ENCODE results near the gene SLC9A1. TPM values are rescaled to one million over a fixed set of nuclear protein-coding genes. Genes with fewer than 3 reads are reported as not detected.

Gene SLC9A1
- total RNA-seq, 1 experiment from 2014 or later = 25.2 TPM

GRCh38 chr1:27135541-27136235, 19.2 kb downstream of the SLC9A1 start:
- Histone ChIP-seq H3K79me2 (ENCODE audit: low read length) (peaks cover 43% of the 10 kb centered on the region), H3F3A (ENCODE audit: low read length, unreplicated experiment) (no peaks in the 10 kb centered on the region), H3K9me2 (replicated peaks; ENCODE audit: low read length) (no peaks in the 10 kb centered on the region), H3K9me3 (ENCODE audit: low read length) (no peaks in the 10 kb centered on the region), H3K27ac (ENCODE audit: low read length) (no peak overlapping the region), H3K4me2 (ENCODE audit: low read length) (no peak overlapping the region), H3K4me1 (ENCODE audit: insufficient read depth, low read length) (peaks cover 28% of the 10 kb centered on the region), H3K27me3 (ENCODE audit: low read length) (no peaks in the 10 kb centered on the region), H2AFZ (ENCODE audit: low read length) (no peak overlapping the region), H3K9ac (ENCODE audit: low read length) (no peak overlapping the region), H3K36me3 (ENCODE audit: low read depth, low read length) (peaks cover 5% of the 10 kb centered on the region; the same call in 1 of the 2 replicates), H4K20me1 (ENCODE audit: low read length) (no peaks in the 10 kb centered on the region), H3K4me3 (ENCODE audit: low read length) (no peak overlapping the region)
- POLR2A ChIA-PET (ENCODE audit: unreplicated experiment) = no interaction called here
- CTCF ChIA-PET = interaction anchor here (0.5 kb wide), 1 partner anchor 9 kb away, joined by 4 read pairs; no protein-coding TSS in a partner anchor
- DNase-seq = no peak
- intact Hi-C loops (cut with micrococcal nuclease) = no loop called here
- no TSS peak for BruUV-seq (replicated peaks)
- peak; percentile 14; the same call in 1 of the 2 replicates for ATAC-seq
- no peak for TF ChIP-seq EZH2 (IDR thresholded peaks at IDR 0.05; ENCODE audit: low read length, unreplicated experiment)
- TF ChIP-seq, protein P1, sequence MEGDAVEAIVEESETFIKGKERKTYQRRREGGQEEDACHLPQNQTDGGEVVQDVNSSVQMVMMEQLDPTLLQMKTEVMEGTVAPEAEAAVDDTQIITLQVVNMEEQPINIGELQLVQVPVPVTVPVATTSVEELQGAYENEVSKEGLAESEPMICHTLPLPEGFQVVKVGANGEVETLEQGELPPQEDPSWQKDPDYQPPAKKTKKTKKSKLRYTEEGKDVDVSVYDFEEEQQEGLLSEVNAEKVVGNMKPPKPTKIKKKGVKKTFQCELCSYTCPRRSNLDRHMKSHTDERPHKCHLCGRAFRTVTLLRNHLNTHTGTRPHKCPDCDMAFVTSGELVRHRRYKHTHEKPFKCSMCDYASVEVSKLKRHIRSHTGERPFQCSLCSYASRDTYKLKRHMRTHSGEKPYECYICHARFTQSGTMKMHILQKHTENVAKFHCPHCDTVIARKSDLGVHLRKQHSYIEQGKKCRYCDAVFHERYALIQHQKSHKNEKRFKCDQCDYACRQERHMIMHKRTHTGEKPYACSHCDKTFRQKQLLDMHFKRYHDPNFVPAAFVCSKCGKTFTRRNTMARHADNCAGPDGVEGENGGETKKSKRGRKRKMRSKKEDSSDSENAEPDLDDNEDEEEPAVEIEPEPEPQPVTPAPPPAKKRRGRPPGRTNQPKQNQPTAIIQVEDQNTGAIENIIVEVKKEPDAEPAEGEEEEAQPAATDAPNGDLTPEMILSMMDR (conservative IDR thresholded peaks at IDR 0.05; ENCODE audit: low read depth, low read length) = peak; percentile 43; the same call in 1 of the 2 replicates

GRCh38 chr1:27133991-27134390, 20.9 kb downstream of the SLC9A1 start:
- Histone ChIP-seq H2AFZ (ENCODE audit: low read length) (no peak overlapping the region), H3K4me1 (ENCODE audit: insufficient read depth, low read length) (peaks cover 12% of the 10 kb centered on the region), H3F3A (ENCODE audit: low read length, unreplicated experiment) (no peaks in the 10 kb centered on the region), H3K27me3 (ENCODE audit: low read length) (no peaks in the 10 kb centered on the region), H3K9me2 (replicated peaks; ENCODE audit: low read length) (no peaks in the 10 kb centered on the region), H4K20me1 (ENCODE audit: low read length) (no peaks in the 10 kb centered on the region), H3K4me3 (ENCODE audit: low read length) (no peak overlapping the region), H3K36me3 (ENCODE audit: low read depth, low read length) (peaks cover 5% of the 10 kb centered on the region; the same call in 1 of the 2 replicates), H3K27ac (ENCODE audit: low read length) (no peak overlapping the region), H3K4me2 (ENCODE audit: low read length) (no peak overlapping the region), H3K9me3 (ENCODE audit: low read length) (no peaks in the 10 kb centered on the region), H3K9ac (ENCODE audit: low read length) (no peak overlapping the region), H3K79me2 (ENCODE audit: low read length) (peaks cover 26% of the 10 kb centered on the region)
- intact Hi-C loops (cut with micrococcal nuclease) = no loop called here
- ATAC-seq (no peak), DNase-seq (no peak)
- no TSS peak for BruUV-seq (replicated peaks)
- TF ChIP-seq, protein P1 (conservative IDR thresholded peaks at IDR 0.05; ENCODE audit: low read depth, low read length) = no peak
- TF ChIP-seq EZH2 (IDR thresholded peaks at IDR 0.05; ENCODE audit: low read length, unreplicated experiment) = no peak
- no peak for TF ChIP-seq EZH2phosphoT487 (IDR thresholded peaks at IDR 0.05; ENCODE audit: borderline replicate concordance, low read length)
- ChIA-PET CTCF (interaction anchor here (0.5 kb wide), 1 partner anchor 68 kb away, joined by 18 read pairs; no protein-coding TSS in a partner anchor), POLR2A (ENCODE audit: unreplicated experiment) (no interaction called here)

DNA sequence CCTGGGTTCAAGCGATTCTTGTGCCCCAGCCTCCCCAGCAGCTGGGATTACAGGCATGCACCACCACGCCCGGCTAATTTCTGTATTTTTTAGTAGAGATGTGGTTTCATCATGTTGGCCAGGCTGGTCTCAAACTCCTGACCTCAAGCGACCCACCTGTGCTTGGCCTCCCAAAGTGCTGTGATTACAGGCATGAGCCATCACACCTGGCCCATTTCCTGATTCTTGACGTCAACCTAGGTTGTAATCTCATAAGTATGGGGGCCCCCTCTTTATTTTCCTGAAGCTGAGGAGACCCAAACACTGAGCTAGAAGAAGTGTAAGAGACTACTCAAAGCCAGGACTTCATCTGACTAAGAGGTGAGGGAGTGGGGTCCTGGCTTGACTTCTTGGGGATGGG, 21.8 kb downstream of the SLC9A1 start:
- no TSS peak for BruUV-seq (replicated peaks)
- Histone ChIP-seq H3K9me3 (ENCODE audit: low read length) (no peaks in the 10 kb centered on the region), H3K9me2 (replicated peaks; ENCODE audit: low read length) (no peaks in the 10 kb centered on the region), H3K4me2 (ENCODE audit: low read length) (no peak overlapping the region), H3K27ac (ENCODE audit: low read length) (no peak overlapping the region), H3K4me1 (ENCODE audit: insufficient read depth, low read length) (peaks cover 6% of the 10 kb centered on the region), H3K27me3 (ENCODE audit: low read length) (no peaks in the 10 kb centered on the region), H3K36me3 (ENCODE audit: low read depth, low read length) (peaks cover 5% of the 10 kb centered on the region; the same call in 1 of the 2 replicates), H3K4me3 (ENCODE audit: low read length) (no peak overlapping the region), H3F3A (ENCODE audit: low read length, unreplicated experiment) (no peaks in the 10 kb centered on the region), H3K9ac (ENCODE audit: low read length) (no peak overlapping the region), H3K79me2 (ENCODE audit: low read length) (peaks cover 18% of the 10 kb centered on the region), H2AFZ (ENCODE audit: low read length) (no peak overlapping the region), H4K20me1 (ENCODE audit: low read length) (no peaks in the 10 kb centered on the region)
- ChIA-PET POLR2A (ENCODE audit: unreplicated experiment) (no interaction called here), CTCF (no interaction called here)
- ATAC-seq = no peak
- DNase-seq = no peak
- intact Hi-C loops (cut with micrococcal nuclease) = no loop called here
- TF ChIP-seq EZH2phosphoT487 (IDR thresholded peaks at IDR 0.05; ENCODE audit: borderline replicate concordance, low read length) = no peak
- TF ChIP-seq EZH2 (IDR thresholded peaks at IDR 0.05; ENCODE audit: low read length, unreplicated experiment) = no peak
- TF ChIP-seq, protein P1 (conservative IDR thresholded peaks at IDR 0.05; ENCODE audit: low read depth, low read length) = no peak

Data from PC-3 (cell line).